ENCODE measurements around the gene NMRAL1.

NMRAL1 gene

GRCh38 chr16:4412159-4412558 lies 62.3 kb downstream of the NMRAL1 start:
- no peak overlapping the region for H3K4me3 ChIP-seq (ENCODE audit: low read depth, low read length)
- in situ Hi-C loops (cut with HindIII; ENCODE audit: low sequenced_read_pairs), result no loop called here
- no peak for DNase-seq (ENCODE audit: low read depth, low spot score)
- TF ChIP-seq CTCF (IDR thresholded peaks at IDR 0.05; ENCODE audit: low read depth, low read length), result no peak
